ENCODE results near the gene SLBP. TPM values are rescaled to one million over a fixed set of nuclear protein-coding genes. Genes with fewer than 3 reads are reported as not detected.

Gene SLBP
- total RNA-seq, 6 experiments from 2014 or later = 44.7 to 61.9 (median 58.4) TPM

DNA sequence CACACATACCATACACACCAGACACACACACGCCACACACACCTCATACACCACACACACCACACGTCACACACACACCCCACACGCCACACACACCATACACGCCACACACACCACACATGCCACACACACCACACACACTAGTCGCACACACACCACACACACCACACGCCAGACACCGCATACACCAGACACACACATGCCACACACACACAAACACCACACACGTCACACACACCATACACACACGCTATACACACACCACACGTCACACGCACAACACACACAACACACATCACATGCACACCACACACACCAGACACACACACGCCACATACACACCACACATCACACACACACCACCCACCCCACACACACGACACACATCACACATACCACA, 60.0 kb downstream of the SLBP start:
- Mint-ChIP-seq H3K4me1 (ENCODE audit: low read depth) (no peaks in the 10 kb centered on the region), H3K4me3 (no peak overlapping the region), H3K27ac (no peak overlapping the region), H3K27me3 (ENCODE audit: insufficient read depth) (peaks cover 3% of the 10 kb centered on the region; the same call in 1 of the 2 replicates), H3K36me3 (ENCODE audit: low read depth) (peaks cover 5% of the 10 kb centered on the region; the same call in 1 of the 2 replicates), H3K9me3 (peaks cover 3% of the 10 kb centered on the region; the same call in 1 of the 2 replicates)
- TF ChIP-seq, protein P1, sequence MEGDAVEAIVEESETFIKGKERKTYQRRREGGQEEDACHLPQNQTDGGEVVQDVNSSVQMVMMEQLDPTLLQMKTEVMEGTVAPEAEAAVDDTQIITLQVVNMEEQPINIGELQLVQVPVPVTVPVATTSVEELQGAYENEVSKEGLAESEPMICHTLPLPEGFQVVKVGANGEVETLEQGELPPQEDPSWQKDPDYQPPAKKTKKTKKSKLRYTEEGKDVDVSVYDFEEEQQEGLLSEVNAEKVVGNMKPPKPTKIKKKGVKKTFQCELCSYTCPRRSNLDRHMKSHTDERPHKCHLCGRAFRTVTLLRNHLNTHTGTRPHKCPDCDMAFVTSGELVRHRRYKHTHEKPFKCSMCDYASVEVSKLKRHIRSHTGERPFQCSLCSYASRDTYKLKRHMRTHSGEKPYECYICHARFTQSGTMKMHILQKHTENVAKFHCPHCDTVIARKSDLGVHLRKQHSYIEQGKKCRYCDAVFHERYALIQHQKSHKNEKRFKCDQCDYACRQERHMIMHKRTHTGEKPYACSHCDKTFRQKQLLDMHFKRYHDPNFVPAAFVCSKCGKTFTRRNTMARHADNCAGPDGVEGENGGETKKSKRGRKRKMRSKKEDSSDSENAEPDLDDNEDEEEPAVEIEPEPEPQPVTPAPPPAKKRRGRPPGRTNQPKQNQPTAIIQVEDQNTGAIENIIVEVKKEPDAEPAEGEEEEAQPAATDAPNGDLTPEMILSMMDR (IDR thresholded peaks at IDR 0.05) = no peak
- no peak for DNase-seq

DNA sequence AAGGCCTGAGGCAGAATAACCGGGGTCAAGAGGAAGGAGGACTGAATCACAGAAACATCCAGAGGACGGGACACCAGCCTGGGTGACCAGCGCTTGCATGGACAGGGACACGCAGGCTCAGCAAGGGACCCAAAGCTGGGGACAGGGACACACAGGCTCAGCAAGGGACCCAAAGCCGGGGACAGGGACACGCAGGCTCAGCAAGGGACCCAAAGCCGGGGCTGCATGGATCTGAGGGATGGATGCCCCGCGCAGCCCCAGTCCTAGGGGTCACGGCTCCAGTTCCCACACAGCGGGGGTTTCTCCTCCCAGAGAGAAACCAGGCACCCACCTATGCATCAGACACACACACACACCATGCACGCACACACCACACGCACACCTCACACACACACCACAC, 60.5 kb downstream of the SLBP start:
- no peak for DNase-seq
- peaks cover 5% of the 10 kb centered on the region; the same call in 1 of the 2 replicates for H3K36me3 Mint-ChIP-seq (ENCODE audit: low read depth)
- peaks cover 3% of the 10 kb centered on the region; the same call in 1 of the 2 replicates for H3K9me3 Mint-ChIP-seq
- H3K4me3 Mint-ChIP-seq = no peak overlapping the region
- no peak overlapping the region for H3K27ac Mint-ChIP-seq
- TF ChIP-seq, protein P1 (IDR thresholded peaks at IDR 0.05) = no peak
- no peaks in the 10 kb centered on the region for H3K4me1 Mint-ChIP-seq (ENCODE audit: low read depth)
- peaks cover 3% of the 10 kb centered on the region; the same call in 1 of the 2 replicates for H3K27me3 Mint-ChIP-seq (ENCODE audit: insufficient read depth)

DNA sequence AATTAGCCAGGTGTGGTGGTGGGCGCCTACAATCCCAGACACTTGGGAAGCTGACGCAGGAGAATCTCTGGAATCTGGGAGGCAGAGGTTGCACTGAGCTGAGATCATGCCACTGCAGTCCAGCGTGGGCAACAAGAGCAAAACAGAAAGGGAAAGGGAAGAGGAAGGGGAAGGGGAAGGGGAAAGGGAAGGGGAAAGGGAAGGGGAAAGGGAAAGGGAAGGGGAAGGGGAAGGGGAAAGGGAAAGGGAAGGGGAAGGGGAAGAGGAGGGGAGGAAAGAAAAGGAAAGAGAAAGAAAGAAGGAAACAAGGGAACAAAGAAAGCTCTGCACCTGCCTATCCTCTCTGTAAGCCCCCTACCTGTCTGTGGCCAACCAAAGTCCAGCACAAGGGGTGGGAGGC, 63.2 kb downstream of the SLBP start:
- TF ChIP-seq, protein P1 (IDR thresholded peaks at IDR 0.05) = no peak
- no peaks in the 10 kb centered on the region for H3K4me1 Mint-ChIP-seq (ENCODE audit: low read depth)
- H3K4me3 Mint-ChIP-seq = no peak overlapping the region
- H3K36me3 Mint-ChIP-seq (ENCODE audit: low read depth) = peaks cover 5% of the 10 kb centered on the region; the same call in 1 of the 2 replicates
- DNase-seq = no peak
- peaks cover 3% of the 10 kb centered on the region; the same call in 1 of the 2 replicates for H3K27me3 Mint-ChIP-seq (ENCODE audit: insufficient read depth)
- peaks cover 3% of the 10 kb centered on the region; the same call in 1 of the 2 replicates for H3K9me3 Mint-ChIP-seq
- no peak overlapping the region for H3K27ac Mint-ChIP-seq

DNA sequence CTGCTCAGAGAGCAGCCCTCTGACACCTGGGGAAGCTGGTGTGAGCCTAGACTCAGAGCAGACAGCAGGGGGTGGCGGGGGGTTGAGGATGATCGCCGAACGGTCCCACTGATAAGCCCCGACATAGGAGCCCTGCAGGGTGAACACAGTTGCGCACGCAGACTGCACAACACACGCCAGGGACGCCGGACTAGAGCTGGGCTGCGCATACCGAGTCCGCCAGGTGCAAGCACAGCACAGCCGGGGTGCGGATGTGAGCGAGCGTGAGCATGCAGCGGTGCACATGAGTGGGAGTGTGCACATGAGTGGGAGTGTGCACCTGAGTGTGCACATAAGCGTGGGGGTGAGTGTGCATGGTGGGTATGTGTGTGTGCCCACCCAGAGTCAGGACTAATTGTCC, 64.7 kb downstream of the SLBP start:
- H3K27ac Mint-ChIP-seq = no peak overlapping the region
- no peak overlapping the region for H3K4me3 Mint-ChIP-seq
- TF ChIP-seq, protein P1 (IDR thresholded peaks at IDR 0.05) = no peak
- peaks cover 5% of the 10 kb centered on the region; the same call in 1 of the 2 replicates for H3K36me3 Mint-ChIP-seq (ENCODE audit: low read depth)
- peaks cover 3% of the 10 kb centered on the region; the same call in 1 of the 2 replicates for H3K9me3 Mint-ChIP-seq
- DNase-seq = no peak
- H3K4me1 Mint-ChIP-seq (ENCODE audit: low read depth) = no peaks in the 10 kb centered on the region
- H3K27me3 Mint-ChIP-seq (ENCODE audit: insufficient read depth) = peaks cover 3% of the 10 kb centered on the region; the same call in 1 of the 2 replicates

DNA sequence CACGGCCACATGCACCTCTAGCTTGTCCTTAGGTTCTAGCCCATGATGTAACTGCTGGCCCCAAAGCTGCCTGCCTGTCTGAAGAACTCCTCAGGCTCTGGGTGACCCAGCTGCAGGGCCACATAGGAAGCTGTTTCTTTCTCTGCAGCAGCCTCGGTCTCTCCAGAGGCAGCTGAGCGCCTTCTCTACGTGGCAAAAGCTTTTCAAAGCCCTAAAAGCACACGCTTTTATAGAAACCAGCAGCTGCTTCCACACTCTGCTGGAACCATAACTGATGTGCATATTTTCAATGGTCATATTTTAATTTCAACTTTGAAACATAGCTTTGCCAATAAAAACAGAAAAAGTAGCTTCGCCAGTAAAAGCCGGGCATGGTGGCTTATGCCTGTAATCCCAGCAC, 65.4 kb downstream of the SLBP start:
- Mint-ChIP-seq H3K4me1 (ENCODE audit: low read depth) (no peaks in the 10 kb centered on the region), H3K27ac (no peak overlapping the region), H3K36me3 (ENCODE audit: low read depth) (peaks cover 5% of the 10 kb centered on the region; the same call in 1 of the 2 replicates), H3K9me3 (peaks cover 3% of the 10 kb centered on the region; the same call in 1 of the 2 replicates), H3K4me3 (no peak overlapping the region), H3K27me3 (ENCODE audit: insufficient read depth) (peaks cover 3% of the 10 kb centered on the region; the same call in 1 of the 2 replicates)
- TF ChIP-seq, protein P1 (IDR thresholded peaks at IDR 0.05) = no peak
- no peak for DNase-seq

All from HFFc6 (cell line).